RWPE2 (cell line): ENCODE results near the gene WHRN.
A peak's percentile ranks its signal among the peaks of the same experiment; 100 is the strongest.

ENCODE experiments used
- ATAC-seq: fragments of 200-7000 bp; cut with Tn5 transposase; 3 replicates; pipeline ENCODE4 v1.9.1; 2021; ENCODE audit warnings: low read depth
- DNase-seq: peaks from one replicate; pipeline ENCODE4 v3.0.0-alpha.2; 2020; ENCODE audit warnings: low spot score
- H3K27ac ChIP-seq: fragments of 450-650 bp; 2 replicates; pipeline ENCODE4 v1.5.1; 2017; ENCODE audit warnings: mild to moderate bottlenecking; ENCODE audit not compliant: poor library complexity, severe bottlenecking
- H3K27me3 ChIP-seq: fragments of 250-450 bp; sonication (Bioruptor Pico); 2 replicates; pipeline ENCODE4 v1.5.1; 2021; ENCODE audit warnings: mild to moderate bottlenecking, moderate library complexity; ENCODE audit not compliant: insufficient read depth, poor library complexity, severe bottlenecking
- H3K36me3 ChIP-seq: fragments of 250-450 bp; sonication (Bioruptor Pico); 2 replicates; pipeline ENCODE4 v1.5.1; 2020; ENCODE audit warnings: low read depth, mild to moderate bottlenecking, moderate library complexity
- H3K4me1 ChIP-seq: fragments of 250-450 bp; sonication (Bioruptor Pico); 2 replicates; pipeline ENCODE4 v1.5.1; 2021; ENCODE audit warnings: mild to moderate bottlenecking, moderate library complexity; ENCODE audit not compliant: insufficient read depth, poor library complexity, severe bottlenecking
- H3K4me3 ChIP-seq: fragments of 250-450 bp; sonication (Bioruptor Pico); 2 replicates; pipeline ENCODE4 v1.5.1; 2021; ENCODE audit warnings: mild to moderate bottlenecking, moderate library complexity; ENCODE audit not compliant: severe bottlenecking
- H3K9me3 ChIP-seq: fragments of 250-450 bp; sonication (Bioruptor Pico); 2 replicates; pipeline ENCODE4 v1.5.1; 2021; ENCODE audit warnings: mild to moderate bottlenecking, moderate library complexity; ENCODE audit not compliant: severe bottlenecking
- CTCF ChIP-seq: fragments of 450-650 bp; IDR thresholded peaks from one replicate; pipeline ENCODE4 v1.5.1; 2017; ENCODE audit warnings: mild to moderate bottlenecking, moderate library complexity; ENCODE audit not compliant: poor library complexity, severe bottlenecking

Gene WHRN

GRCh38 chr9:114511978-114512874 lies 7.0 kb upstream of the WHRN start:
- TF ChIP-seq CTCF = no peak
- no peaks in the 10 kb centered on the region for H3K4me1 ChIP-seq
- no peak for DNase-seq
- ATAC-seq = 0 out of 3 replicates have a peak, but pooled peaks have one; percentile 33
- H3K27ac ChIP-seq = no peak overlapping the region
- H3K36me3 ChIP-seq = no peaks in the 10 kb centered on the region
- H3K4me3 ChIP-seq = no peak overlapping the region
- H3K27me3 ChIP-seq = no peaks in the 10 kb centered on the region
- H3K9me3 ChIP-seq = no peaks in the 10 kb centered on the region

- H3K4me1 ChIP-seq = no peaks in the 10 kb centered on the region
- H3K4me3 ChIP-seq = no peak overlapping the region
- DNase-seq (no peak), ATAC-seq (no peak)
- H3K36me3 ChIP-seq = no peaks in the 10 kb centered on the region
- peak; percentile 60 for TF ChIP-seq CTCF
- H3K27me3 ChIP-seq = no peaks in the 10 kb centered on the region
- H3K9me3 ChIP-seq = no peaks in the 10 kb centered on the region
- no peak overlapping the region for H3K27ac ChIP-seq
Observed at GRCh38 chr9:114507726-114508125, 2.5 kb upstream of the WHRN start.

- Histone ChIP-seq H3K36me3 (no peaks in the 10 kb centered on the region), H3K4me3 (peak overlapping the region; percentile 50), H3K4me1 (peaks cover 4% of the 10 kb centered on the region), H3K9me3 (no peaks in the 10 kb centered on the region), H3K27ac (no peak overlapping the region), H3K27me3 (no peaks in the 10 kb centered on the region)
- no peak for DNase-seq
- no peak for ATAC-seq
- TF ChIP-seq CTCF = no peak
Observed at GRCh38 chr9:114506082-114506390, 763 bp upstream of the WHRN start.

- Histone ChIP-seq H3K27me3 (no peaks in the 10 kb centered on the region), H3K4me1 (peaks cover 4% of the 10 kb centered on the region), H3K4me3 (peak overlapping the region; percentile 50), H3K27ac (no peak overlapping the region), H3K36me3 (no peaks in the 10 kb centered on the region), H3K9me3 (no peaks in the 10 kb centered on the region)
- peak; percentile 53 for ATAC-seq
- DNase-seq = no peak
- peak; percentile 73 for TF ChIP-seq CTCF
Observed at GRCh38 chr9:114504341-114505186, 709 bp downstream of the WHRN start.
